Glutamatergic neuron (in vitro differentiated cells): ENCODE data around the gene KIAA0825. TPM values are rescaled to one million over a fixed set of nuclear protein-coding genes. Genes with fewer than 3 reads are reported as not detected.

Experiments used
- DNase-seq: peaks from one replicate; pipeline ENCODE4 v3.0.0; 2022
- H3K27ac Mint-ChIP-seq: one replicate; pipeline ENCODE4 v1.8.0; 2020; ENCODE audit warnings: mild to moderate bottlenecking, mixed read lengths, inconsistent platforms; ENCODE audit not compliant: unreplicated experiment
- H3K27me3 Mint-ChIP-seq: one replicate; pipeline ENCODE4 v1.8.0; 2020; ENCODE audit warnings: mild to moderate bottlenecking, moderate library complexity, mixed read lengths, inconsistent platforms; ENCODE audit not compliant: unreplicated experiment
- H3K36me3 Mint-ChIP-seq: one replicate; pipeline ENCODE4 v1.8.0; 2020; ENCODE audit warnings: mild to moderate bottlenecking, mixed read lengths, inconsistent platforms; ENCODE audit not compliant: unreplicated experiment
- H3K4me1 Mint-ChIP-seq: one replicate; pipeline ENCODE4 v1.8.0; 2020; ENCODE audit warnings: mild to moderate bottlenecking, low read depth, mixed read lengths, inconsistent platforms; ENCODE audit not compliant: unreplicated experiment
- H3K4me3 Mint-ChIP-seq: one replicate; pipeline ENCODE4 v1.8.0; 2020; ENCODE audit warnings: mild to moderate bottlenecking, mixed read lengths, inconsistent platforms; ENCODE audit not compliant: unreplicated experiment
- H3K9me3 Mint-ChIP-seq: one replicate; pipeline ENCODE4 v1.8.0; 2020; ENCODE audit warnings: mild to moderate bottlenecking, moderate library complexity, mixed read lengths, inconsistent platforms; ENCODE audit not compliant: unreplicated experiment
- CTCF ChIP-seq: fragments of 200-600 bp; sonication (generic); IDR thresholded peaks from one replicate; pipeline ENCODE4 v1.5.0; 2021; ENCODE audit not compliant: partially characterized antibody, unreplicated experiment
- total RNA-seq: library from RNA; stranded (reverse); fragmentation: NEBNext Ultra II Directional; extraction: Animal tissue kit (Norgen Biotek cat#: 25700); gene quantifications from one replicate; pipeline ENCODE4 v1.2.1, GENCODE V29; 2021; ENCODE audit not compliant: unreplicated experiment

Gene KIAA0825
- total RNA-seq, 1 donor from 2014 or later = 1.2 TPM

- DNase-seq = no peak
- peaks cover 2% of the 10 kb centered on the region for H3K36me3 Mint-ChIP-seq
These were observed 31.5 kb upstream of the KIAA0825 start for GRCh38 chr5:94649874-94650273.

GRCh38 chr5:94646758-94647157, 28.4 kb upstream of the KIAA0825 start:
- TF ChIP-seq CTCF = no peak
- DNase-seq = no peak
- no peaks in the 10 kb centered on the region for H3K36me3 Mint-ChIP-seq
- no peaks in the 10 kb centered on the region for H3K4me1 Mint-ChIP-seq
- no peak overlapping the region for H3K27ac Mint-ChIP-seq
- no peaks in the 10 kb centered on the region for H3K9me3 Mint-ChIP-seq
- no peak overlapping the region for H3K4me3 Mint-ChIP-seq
- H3K27me3 Mint-ChIP-seq = no peaks in the 10 kb centered on the region

More at GRCh38 chr5:94649874-94650273, 31.5 kb upstream of the KIAA0825 start:
- Mint-ChIP-seq H3K27me3 (no peaks in the 10 kb centered on the region), H3K4me1 (no peaks in the 10 kb centered on the region), H3K9me3 (no peaks in the 10 kb centered on the region), H3K4me3 (no peak overlapping the region), H3K27ac (no peak overlapping the region)
- no peak for TF ChIP-seq CTCF

- no peak for TF ChIP-seq CTCF
- peaks cover 2% of the 10 kb centered on the region for H3K9me3 Mint-ChIP-seq
- H3K36me3 Mint-ChIP-seq = peaks cover 8% of the 10 kb centered on the region
- H3K27ac Mint-ChIP-seq = no peak overlapping the region
- H3K4me1 Mint-ChIP-seq = no peaks in the 10 kb centered on the region
- no peak for DNase-seq
- no peak overlapping the region for H3K4me3 Mint-ChIP-seq
- no peaks in the 10 kb centered on the region for H3K27me3 Mint-ChIP-seq
These were observed 26.6 kb upstream of the KIAA0825 start for GRCh38 chr5:94645053-94645452.

GRCh38 chr5:94640176-94640575, 21.8 kb upstream of the KIAA0825 start:
- Mint-ChIP-seq H3K4me1 (no peaks in the 10 kb centered on the region), H3K4me3 (no peak overlapping the region), H3K36me3 (peaks cover 9% of the 10 kb centered on the region), H3K27me3 (no peaks in the 10 kb centered on the region), H3K27ac (no peak overlapping the region), H3K9me3 (peaks cover 2% of the 10 kb centered on the region)
- no peak for DNase-seq
- TF ChIP-seq CTCF = no peak

- no peak for DNase-seq
- no peaks in the 10 kb centered on the region for H3K4me1 Mint-ChIP-seq
- no peak overlapping the region for H3K4me3 Mint-ChIP-seq
- TF ChIP-seq CTCF = no peak
- H3K27ac Mint-ChIP-seq = no peak overlapping the region
- no peaks in the 10 kb centered on the region for H3K36me3 Mint-ChIP-seq
- H3K9me3 Mint-ChIP-seq = no peaks in the 10 kb centered on the region
- no peaks in the 10 kb centered on the region for H3K27me3 Mint-ChIP-seq
These were observed 13.6 kb upstream of the KIAA0825 start for GRCh38 chr5:94632024-94632423.
